RWPE1 (cell line): ENCODE measurements around the gene RNF180.

Source experiments
- CTCF ChIA-PET: fragments of 350-600 bp; sonication (Branson Sonifier 250); formaldehyde crosslinking; extraction: SDS; loops from one replicate; lab custom pipeline; 2021; lab: Yijun Ruan, JAX
- POLR2A ChIA-PET: fragments of 400-600 bp; formaldehyde crosslinking; extraction: SDS; loops from one replicate; lab custom pipeline; 2020; ENCODE audit warnings: antibody characterized with exemption; ENCODE audit not compliant: low non-redundant PET; lab: Yijun Ruan, JAX
- DNase-seq: peaks from one replicate; pipeline ENCODE4 v3.0.0; 2012; ENCODE audit warnings: low spot score
- H3K27ac ChIP-seq: fragments of 450-650 bp; 2 replicates; pipeline ENCODE4 v1.5.1; 2017
- CTCF ChIP-seq: fragments of 450-650 bp; conservative IDR thresholded peaks from 2 replicates; pipeline ENCODE4 v1.5.1; 2017; ENCODE audit warnings: low read depth, mild to moderate bottlenecking

The RNF180 gene

GRCh38 chr5:64166201-64166959 lies 737 bp downstream of the RNF180 start:
- no peak overlapping the region for H3K27ac ChIP-seq
- POLR2A ChIA-PET: interaction anchor here (0.6 kb wide), 1 partner anchor 104 kb away, joined by 4 read pairs; no protein-coding TSS in a partner anchor
- no peak for TF ChIP-seq CTCF
- no peak for DNase-seq
- CTCF ChIA-PET: interaction anchor here (0.6 to 1.3 kb wide), 3 partner anchors 18 to 594 kb away, joined by 3 to 7 read pairs (median 4); no protein-coding TSS in a partner anchor

- CTCF ChIA-PET: interaction anchor here (0.9 kb wide), 1 partner anchor 29 kb away, joined by 3 read pairs; no protein-coding TSS in a partner anchor
- no peak overlapping the region for H3K27ac ChIP-seq
- no peak for TF ChIP-seq CTCF
- DNase-seq: no peak
- POLR2A ChIA-PET: no interaction called here
These were observed 10.7 kb downstream of the RNF180 start for GRCh38 chr5:64176301-64176700.

DNA sequence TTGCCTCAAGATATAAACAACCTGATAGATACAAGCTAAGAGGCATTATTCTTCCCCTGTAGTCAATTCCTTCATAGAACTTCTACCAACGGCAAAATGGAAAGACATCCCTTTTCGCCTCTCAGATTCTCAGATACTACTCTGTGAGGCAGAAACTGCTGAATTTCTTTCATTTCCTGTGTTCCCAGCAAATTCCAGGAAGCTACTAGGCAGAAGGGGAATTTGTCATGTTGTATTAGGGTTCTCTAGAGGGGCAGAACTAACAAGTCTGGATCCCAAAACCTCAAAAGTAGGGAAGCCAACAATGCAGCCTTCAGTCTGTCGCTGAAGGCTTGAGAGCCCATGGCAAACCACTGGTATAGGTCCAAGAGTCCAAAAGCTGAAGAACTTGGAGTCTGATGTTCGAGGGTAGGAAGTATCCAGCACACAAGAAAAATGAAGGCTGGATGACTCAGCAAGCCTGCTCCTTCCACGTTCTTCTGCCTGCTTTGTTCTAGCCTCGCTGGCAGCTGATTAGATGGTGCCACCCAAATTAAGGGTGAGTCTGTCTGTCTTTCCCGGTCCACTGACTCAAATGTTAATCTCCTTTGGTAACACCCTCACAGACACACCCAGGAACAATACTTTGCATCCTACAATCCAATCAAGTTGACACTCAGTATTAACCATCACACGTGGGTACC lies 15.2 kb downstream of the RNF180 start:
- no peak overlapping the region for H3K27ac ChIP-seq
- TF ChIP-seq CTCF: no peak
- DNase-seq: no peak
- ChIA-PET POLR2A (no interaction called here), CTCF (no interaction called here)

- ChIA-PET POLR2A (no interaction called here), CTCF (interaction anchor here (0.7 kb wide), 1 partner anchor 768 kb away, joined by 3 read pairs; no protein-coding TSS in a partner anchor)
- TF ChIP-seq CTCF: no peak
- no peak overlapping the region for H3K27ac ChIP-seq
- DNase-seq: no peak
These were observed 15.8 kb downstream of the RNF180 start for GRCh38 chr5:64181440-64181839.

DNA sequence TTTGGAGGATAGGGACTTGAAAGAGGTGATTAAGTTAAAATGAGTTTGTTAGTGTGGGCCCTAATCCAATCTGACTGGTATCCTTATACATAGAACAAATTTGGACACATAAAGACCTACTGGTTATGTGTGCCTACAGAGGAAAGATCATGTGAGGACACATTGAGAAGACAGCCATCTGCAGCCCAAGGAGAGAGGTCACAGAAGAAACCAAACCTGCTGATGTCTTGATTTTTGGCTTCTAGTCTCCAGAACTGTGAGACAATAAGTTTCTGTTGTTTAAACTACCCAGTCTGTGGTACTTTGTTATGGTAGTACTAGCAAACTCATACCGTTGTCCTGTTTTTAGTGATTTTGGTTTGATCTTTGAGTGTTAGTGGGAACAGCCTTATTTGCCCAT lies 18.3 kb downstream of the RNF180 start:
- no peak for TF ChIP-seq CTCF
- DNase-seq: no peak
- ChIA-PET CTCF (no interaction called here), POLR2A (no interaction called here)
- no peak overlapping the region for H3K27ac ChIP-seq

- no peak for TF ChIP-seq CTCF
- no peak for DNase-seq
- no peak overlapping the region for H3K27ac ChIP-seq
- ChIA-PET CTCF (no interaction called here), POLR2A (no interaction called here)
These were observed 19.2 kb downstream of the RNF180 start for GRCh38 chr5:64184832-64185231.
